Neural progenitor cell (in vitro differentiated cells): ENCODE results near the gene LGI4. TPM values are rescaled to one million over a fixed set of nuclear protein-coding genes. Genes with fewer than 3 reads are reported as not detected.

Source experiments
- DNase-seq: peaks from one replicate; pipeline ENCODE4 v3.0.0-alpha.2; 2016; ENCODE audit warnings: low spot score
- H2AFZ ChIP-seq: fragments of 200-600 bp; sonication (generic); replicated peaks from 2 replicates; pipeline ENCODE4 v1.6.1; 2016; ENCODE audit warnings: antibody characterized with exemption
- H3F3A ChIP-seq: fragments of 200-600 bp; sonication (generic); 2 replicates; pipeline ENCODE4 v1.6.1; 2016; ENCODE audit warnings: antibody characterized with exemption, low read depth
- H3K27ac ChIP-seq: fragments of 200-600 bp; sonication (generic); 2 replicates; pipeline ENCODE4 v1.5.1; 2016; ENCODE audit warnings: mild to moderate bottlenecking
- H3K27me3 ChIP-seq: fragments of 200-600 bp; sonication (generic); 2 replicates; pipeline ENCODE4 v1.6.1; 2016; ENCODE audit warnings: mild to moderate bottlenecking, moderate library complexity
- H3K36me3 ChIP-seq: fragments of 200-600 bp; sonication (generic); 2 replicates; pipeline ENCODE4 v1.5.1; 2016
- H3K4me1 ChIP-seq: fragments of 200-600 bp; sonication (generic); 2 replicates; pipeline ENCODE4 v1.6.1; 2016; ENCODE audit warnings: mixed run types
- H3K4me2 ChIP-seq: fragments of 200-600 bp; sonication (generic); 2 replicates; pipeline ENCODE4 v1.6.1; 2016
- H3K4me3 ChIP-seq: fragments of 200-600 bp; sonication (generic); 2 replicates; pipeline ENCODE4 v1.5.1; 2016
- H3K79me2 ChIP-seq: fragments of 200-600 bp; sonication (generic); 2 replicates; pipeline ENCODE4 v1.6.1; 2016; ENCODE audit warnings: low read depth
- H3K9ac ChIP-seq: fragments of 200-600 bp; sonication (generic); 2 replicates; pipeline ENCODE4 v1.6.1; 2016
- H3K9me3 ChIP-seq: fragments of 200-600 bp; sonication (generic); 2 replicates; pipeline ENCODE4 v1.5.1; 2016; ENCODE audit warnings: low read depth
- H4K20me1 ChIP-seq: fragments of 200-600 bp; sonication (generic); 2 replicates; pipeline ENCODE4 v1.6.1; 2016; ENCODE audit warnings: low read depth
- H3K27ac Mint-ChIP-seq: 3 replicates; pipeline ENCODE4 v1.8.0; 2021; ENCODE audit warnings: mixed read lengths
- H3K27me3 Mint-ChIP-seq: 2 replicates; pipeline ENCODE4 v1.8.0; 2022; ENCODE audit warnings: low read depth, mild to moderate bottlenecking, inconsistent platforms, moderate library complexity, mixed read lengths; ENCODE audit not compliant: insufficient read depth
- H3K36me3 Mint-ChIP-seq: 3 replicates; pipeline ENCODE4 v1.8.0; 2021; ENCODE audit warnings: mixed read lengths
- H3K4me1 Mint-ChIP-seq: 3 replicates; pipeline ENCODE4 v1.8.0; 2021; ENCODE audit warnings: mixed read lengths
- H3K4me3 Mint-ChIP-seq: 3 replicates; pipeline ENCODE4 v1.8.0; 2021; ENCODE audit warnings: mild to moderate bottlenecking, moderate library complexity, mixed read lengths
- H3K9me3 Mint-ChIP-seq: 3 replicates; pipeline ENCODE4 v1.8.0; 2020; ENCODE audit warnings: mixed read lengths
- EZH2 ChIP-seq: fragments of 200-600 bp; sonication (generic); IDR thresholded peaks from 2 replicates; pipeline ENCODE4 v1.6.1; 2017; ENCODE audit warnings: antibody characterized with exemption, mild to moderate bottlenecking, moderate library complexity
- EZH2phosphoT487 ChIP-seq: fragments of 200-600 bp; sonication (generic); IDR thresholded peaks from 2 replicates; pipeline ENCODE4 v1.6.1; 2017; ENCODE audit warnings: antibody characterized with exemption
- total RNA-seq: library from RNA; depleted of rRNA; stranded (reverse); fragments of >200 nt; gene quantifications from 2 replicates; pipeline ENCODE4 v1.2.3, GENCODE V29; 2015; ENCODE audit warnings: low replicate concordance
- TF ChIP-seq, protein P1 (sequence below): fragments of 200-600 bp; sonication (generic); IDR thresholded peaks from 2 replicates; pipeline ENCODE4 v1.5.1; 2017; ENCODE audit warnings: antibody characterized with exemption, mild to moderate bottlenecking

Gene LGI4
- total RNA-seq, 1 donor from 2014 or later = not detected

DNA sequence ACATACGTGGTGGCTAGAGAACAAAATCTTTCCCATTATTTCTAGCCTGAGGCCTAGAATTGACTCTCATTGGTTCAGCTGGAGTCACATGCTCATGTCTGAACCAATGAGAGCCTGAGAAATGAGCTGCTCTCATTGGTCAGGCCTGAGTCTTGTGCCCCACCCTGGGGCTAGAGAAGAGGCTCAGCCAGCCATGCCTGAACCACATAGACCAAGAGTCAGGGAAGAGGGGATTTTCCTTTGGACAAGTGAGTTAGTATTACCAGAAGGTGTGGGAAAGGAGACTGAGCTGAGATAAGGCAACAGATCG lies 26.5 kb upstream of the LGI4 start:
- no peak for TF ChIP-seq EZH2
- TF ChIP-seq, protein P1, sequence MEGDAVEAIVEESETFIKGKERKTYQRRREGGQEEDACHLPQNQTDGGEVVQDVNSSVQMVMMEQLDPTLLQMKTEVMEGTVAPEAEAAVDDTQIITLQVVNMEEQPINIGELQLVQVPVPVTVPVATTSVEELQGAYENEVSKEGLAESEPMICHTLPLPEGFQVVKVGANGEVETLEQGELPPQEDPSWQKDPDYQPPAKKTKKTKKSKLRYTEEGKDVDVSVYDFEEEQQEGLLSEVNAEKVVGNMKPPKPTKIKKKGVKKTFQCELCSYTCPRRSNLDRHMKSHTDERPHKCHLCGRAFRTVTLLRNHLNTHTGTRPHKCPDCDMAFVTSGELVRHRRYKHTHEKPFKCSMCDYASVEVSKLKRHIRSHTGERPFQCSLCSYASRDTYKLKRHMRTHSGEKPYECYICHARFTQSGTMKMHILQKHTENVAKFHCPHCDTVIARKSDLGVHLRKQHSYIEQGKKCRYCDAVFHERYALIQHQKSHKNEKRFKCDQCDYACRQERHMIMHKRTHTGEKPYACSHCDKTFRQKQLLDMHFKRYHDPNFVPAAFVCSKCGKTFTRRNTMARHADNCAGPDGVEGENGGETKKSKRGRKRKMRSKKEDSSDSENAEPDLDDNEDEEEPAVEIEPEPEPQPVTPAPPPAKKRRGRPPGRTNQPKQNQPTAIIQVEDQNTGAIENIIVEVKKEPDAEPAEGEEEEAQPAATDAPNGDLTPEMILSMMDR = no peak
- no peak for TF ChIP-seq EZH2phosphoT487
- Histone ChIP-seq H3K9me3 (no peaks in the 10 kb centered on the region), H3K27me3 (no peaks in the 10 kb centered on the region), H3K4me1 (no peaks in the 10 kb centered on the region), H2AFZ (no peak overlapping the region), H3K9ac (no peak overlapping the region), H3K36me3 (no peaks in the 10 kb centered on the region), H3K4me2 (no peak overlapping the region), H3K4me3 (no peak overlapping the region), H3K79me2 (no peaks in the 10 kb centered on the region), H4K20me1 (no peaks in the 10 kb centered on the region), H3K27ac (no peak overlapping the region), H3F3A (no peaks in the 10 kb centered on the region)
- Mint-ChIP-seq H3K4me1 (no peaks in the 10 kb centered on the region), H3K9me3 (peaks cover 13% of the 10 kb centered on the region), H3K27ac (no peak overlapping the region), H3K36me3 (no peaks in the 10 kb centered on the region), H3K27me3 (peaks cover 12% of the 10 kb centered on the region), H3K4me3 (no peak overlapping the region)
- DNase-seq = no peak

DNA sequence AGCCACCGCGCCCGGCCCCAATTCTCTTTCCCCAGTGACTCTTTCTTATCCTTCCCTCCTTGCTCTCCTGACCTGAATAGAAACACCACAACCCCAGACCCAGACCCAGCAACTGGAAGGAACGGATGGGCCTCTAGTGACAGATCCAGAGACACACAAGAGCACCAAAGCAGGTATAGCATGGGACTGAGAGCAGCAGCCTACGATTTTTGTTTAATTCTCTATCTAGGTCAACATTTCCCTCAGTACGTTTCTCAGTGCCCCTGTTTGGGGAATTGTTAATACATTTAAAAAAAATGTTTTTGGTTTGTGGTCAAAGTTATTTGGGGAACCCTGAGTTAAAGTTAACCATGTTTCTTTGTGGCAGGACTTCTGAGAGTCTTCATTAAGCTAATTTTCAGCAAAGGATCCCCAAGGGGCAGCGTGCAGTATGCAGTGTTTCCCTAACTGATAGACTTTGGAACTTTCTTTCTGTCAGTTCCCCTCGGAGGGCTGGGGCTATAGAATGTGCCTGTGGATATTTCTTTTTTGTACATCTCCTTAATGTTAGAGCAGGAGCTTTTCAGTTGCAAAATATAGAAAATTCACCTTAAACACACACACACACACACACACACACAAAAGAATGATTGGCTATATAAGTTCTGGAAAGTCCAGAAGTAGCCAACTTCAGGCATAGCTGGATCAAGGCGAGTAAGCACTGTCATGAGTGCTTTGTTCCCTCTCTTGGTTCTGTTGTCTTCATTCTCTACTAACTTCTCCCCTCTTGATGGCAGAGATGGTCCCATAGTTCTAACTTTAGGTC lies 26.0 kb upstream of the LGI4 start:
- H3K79me2 ChIP-seq = no peaks in the 10 kb centered on the region
- peaks cover 5% of the 10 kb centered on the region for H3K27me3 ChIP-seq
- Mint-ChIP-seq H3K4me3 (no peak overlapping the region), H3K4me1 (no peaks in the 10 kb centered on the region), H3K9me3 (peaks cover 12% of the 10 kb centered on the region), H3K27me3 (peaks cover 17% of the 10 kb centered on the region), H3K36me3 (no peaks in the 10 kb centered on the region), H3K27ac (no peak overlapping the region)
- TF ChIP-seq EZH2 (no peak), EZH2phosphoT487 (no peak)
- TF ChIP-seq, protein P1 = no peak
- H3K4me1 ChIP-seq = no peaks in the 10 kb centered on the region
- no peaks in the 10 kb centered on the region for H3K36me3 ChIP-seq
- H3K4me3 ChIP-seq = no peak overlapping the region
- H2AFZ ChIP-seq = no peak overlapping the region
- no peaks in the 10 kb centered on the region for H4K20me1 ChIP-seq
- H3K9ac ChIP-seq = no peak overlapping the region
- no peaks in the 10 kb centered on the region for H3F3A ChIP-seq
- no peaks in the 10 kb centered on the region for H3K9me3 ChIP-seq
- no peak for DNase-seq
- H3K4me2 ChIP-seq = no peak overlapping the region
- H3K27ac ChIP-seq = no peak overlapping the region

DNA sequence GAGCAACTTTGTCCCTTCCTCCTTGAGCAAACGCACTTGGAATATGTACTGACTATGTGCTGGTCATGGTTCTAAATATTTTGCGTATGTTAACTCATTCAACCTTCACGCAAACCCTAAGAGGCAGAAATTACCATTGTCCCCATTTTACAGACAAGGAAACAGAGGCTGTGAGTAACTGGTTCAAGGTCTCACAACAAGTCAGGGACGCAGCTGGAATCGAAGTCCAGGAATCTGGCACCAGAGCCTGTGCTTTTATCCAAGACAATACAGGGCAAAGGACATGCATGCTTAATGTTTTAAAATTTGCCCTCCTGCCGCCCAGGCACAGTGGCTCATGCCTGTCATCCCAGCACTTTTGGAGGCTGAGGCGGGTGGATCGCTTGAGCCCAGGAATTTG lies 24.7 kb upstream of the LGI4 start:
- H3K27ac ChIP-seq = no peak overlapping the region
- H3K27ac Mint-ChIP-seq = no peak overlapping the region
- no peak overlapping the region for H3K4me3 Mint-ChIP-seq
- H2AFZ ChIP-seq = no peak overlapping the region
- peaks cover 28% of the 10 kb centered on the region for H3K27me3 Mint-ChIP-seq
- H3K4me1 ChIP-seq = peaks cover 4% of the 10 kb centered on the region
- DNase-seq = no peak
- H3K36me3 ChIP-seq = no peaks in the 10 kb centered on the region
- no peak overlapping the region for H3K4me2 ChIP-seq
- no peaks in the 10 kb centered on the region for H4K20me1 ChIP-seq
- H3K27me3 ChIP-seq = peaks cover 17% of the 10 kb centered on the region
- H3K9ac ChIP-seq = no peak overlapping the region
- no peaks in the 10 kb centered on the region for H3F3A ChIP-seq
- peaks cover 9% of the 10 kb centered on the region for H3K9me3 Mint-ChIP-seq
- H3K4me1 Mint-ChIP-seq = peaks cover 6% of the 10 kb centered on the region
- TF ChIP-seq EZH2 (no peak), EZH2phosphoT487 (no peak)
- TF ChIP-seq, protein P1 = no peak
- H3K36me3 Mint-ChIP-seq = no peaks in the 10 kb centered on the region
- H3K9me3 ChIP-seq = no peaks in the 10 kb centered on the region
- H3K79me2 ChIP-seq = no peaks in the 10 kb centered on the region
- H3K4me3 ChIP-seq = no peak overlapping the region
